ENCODE measurements around the gene ZNF85. TPM values are rescaled to one million over a fixed set of nuclear protein-coding genes. Genes with fewer than 3 reads are reported as not detected.

ZNF85 gene
- 10 to 100 TPM in 2 of 4 donors, 1 to 10 TPM in 2; 2.5 to 14.6 (median 8.1) TPM for total RNA-seq

- peak within 1 kb of the TSS; percentile 68 to 76 for H3K4me3 ChIP-seq
- H3K36me3 ChIP-seq, result peaks cover 0 to 2% of the 10 kb centered on the region in 2 donors
- 0 to 2% methylated on average over 1 to 9 of the region's 38 CpGs for WGBS, 2 donors (ENCODE audit: low coverage in 1 of 2)
These were observed at the start of gene ZNF85 for GRCh38 chr19:20923077-20923871. TSS of gene ZNF85 (plus strand) at chr19:20923251. CDS start at chr19:20923401, 150 bp downstream.

GRCh38 chr19:20879501-20879900 is 43.5 kb upstream of the ZNF85 start:
- Histone ChIP-seq H3K36me3 (no peaks in the 10 kb centered on the region), H3K27ac (no peak overlapping the region), H3K27me3 (no peaks in the 10 kb centered on the region), H3K4me3 (no peak overlapping the region), H3K4me1 (no peaks in the 10 kb centered on the region), H3K9me3 (peaks cover 0 to 33% (median 0%) of the 10 kb centered on the region in 3 donors)
- 80% methylated on average over 1 of the region's 1 CpG; no CpG with 5 or more reads in 1 of the 2 donors for WGBS, 2 donors (ENCODE audit: low coverage in 1 of 2)
- ATAC-seq, result no peak
- TF ChIP-seq POLR2AphosphoS5 (IDR thresholded peaks at IDR 0.05) (no peak), EP300 (IDR thresholded peaks at IDR 0.05) (no peak), POLR2A (IDR thresholded peaks at IDR 0.05) (no peak), CTCF (IDR thresholded peaks at IDR 0.05) (no peak)

More at GRCh38 chr19:20923077-20923871, at the start of gene ZNF85:
- Histone ChIP-seq H3K27ac (peak within 1 kb of the TSS; percentile 60 to 90 (median 84)), H3K4me1 (peaks cover 0 to 16% (median 0%) of the 10 kb centered on the region in 3 donors), H3K27me3 (no peaks in the 10 kb centered on the region), H3K9me3 (no peaks in the 10 kb centered on the region)
- TF ChIP-seq POLR2AphosphoS5 (IDR thresholded peaks at IDR 0.05) (no peak), CTCF (IDR thresholded peaks at IDR 0.05) (peak in 1 of 4 experiments; percentile 8), POLR2A (IDR thresholded peaks at IDR 0.05) (peak; percentile 18 to 20)
- peak; percentile 98 for ATAC-seq

- Histone ChIP-seq H3K4me3 (no peak overlapping the region), H3K27me3 (peaks cover 13% of the 10 kb centered on the region), H3K36me3 (no peaks in the 10 kb centered on the region), H3K4me1 (no peaks in the 10 kb centered on the region), H3K27ac (no peak overlapping the region), H3K9me3 (no peaks in the 10 kb centered on the region)
- TF ChIP-seq POLR2AphosphoS5 (IDR thresholded peaks at IDR 0.05) (no peak), EP300 (IDR thresholded peaks at IDR 0.05) (no peak), CTCF (IDR thresholded peaks at IDR 0.05) (no peak), POLR2A (IDR thresholded peaks at IDR 0.05) (no peak)
- WGBS, 2 donors (ENCODE audit: low coverage in 1 of 2), result 69 to 79% methylated on average over 2 to 3 of the region's 3 CpGs
- ATAC-seq, result no peak
These were observed 10.1 kb upstream of the ZNF85 start for GRCh38 chr19:20912973-20913372.

GRCh38 chr19:20925481-20925880 is 2.4 kb downstream of the ZNF85 start:
- H3K4me3 ChIP-seq, result no peak overlapping the region
- H3K36me3 ChIP-seq, result peaks cover 0 to 7% of the 10 kb centered on the region in 2 donors
- no peaks in the 10 kb centered on the region for H3K27me3 ChIP-seq
- TF ChIP-seq POLR2AphosphoS5 (IDR thresholded peaks at IDR 0.05) (no peak), EP300 (IDR thresholded peaks at IDR 0.05) (no peak), POLR2A (IDR thresholded peaks at IDR 0.05) (no peak), CTCF (IDR thresholded peaks at IDR 0.05) (no peak)
- WGBS, 2 donors (ENCODE audit: low coverage in 1 of 2), result 89 to 93% methylated on average over 2 of the region's 2 CpGs
- H3K4me1 ChIP-seq, result peaks cover 0 to 16% (median 0%) of the 10 kb centered on the region in 3 donors
- no peaks in the 10 kb centered on the region for H3K9me3 ChIP-seq
- no peak for ATAC-seq
- no peak overlapping the region for H3K27ac ChIP-seq

- Histone ChIP-seq H3K27ac (no peak overlapping the region), H3K9me3 (no peaks in the 10 kb centered on the region), H3K4me3 (no peak overlapping the region), H3K27me3 (no peaks in the 10 kb centered on the region), H3K36me3 (peaks cover 0 to 10% of the 10 kb centered on the region in 2 donors), H3K4me1 (peaks cover 0 to 16% (median 0%) of the 10 kb centered on the region in 3 donors)
- TF ChIP-seq CTCF (IDR thresholded peaks at IDR 0.05) (no peak), POLR2A (IDR thresholded peaks at IDR 0.05) (no peak), POLR2AphosphoS5 (IDR thresholded peaks at IDR 0.05) (no peak), EP300 (IDR thresholded peaks at IDR 0.05) (no peak)
- ATAC-seq, result no peak
- WGBS, 2 donors (ENCODE audit: low coverage in 1 of 2), result 100% methylated on average over 1 of the region's 1 CpG
These were observed 3.7 kb downstream of the ZNF85 start for GRCh38 chr19:20926796-20927195.
